Stimulated activated CD4-positive, alpha-beta T cell treated with anti-CD3 and anti-CD28 coated beads, Interleukin-4, amount 100 ng/mL, for 1 hour (primary cell): Measurements from ENCODE around the gene MAPK1.
"Not testable (repeated sequence)": the region's sequence is repeated elsewhere in the genome, so short reads cannot be mapped to it uniquely, and the experiment has no call there.

Experiments
- DNase-seq: peaks from one replicate; pipeline ENCODE4 v3.0.0-alpha.2; 2020

MAPK1 gene

DNA sequence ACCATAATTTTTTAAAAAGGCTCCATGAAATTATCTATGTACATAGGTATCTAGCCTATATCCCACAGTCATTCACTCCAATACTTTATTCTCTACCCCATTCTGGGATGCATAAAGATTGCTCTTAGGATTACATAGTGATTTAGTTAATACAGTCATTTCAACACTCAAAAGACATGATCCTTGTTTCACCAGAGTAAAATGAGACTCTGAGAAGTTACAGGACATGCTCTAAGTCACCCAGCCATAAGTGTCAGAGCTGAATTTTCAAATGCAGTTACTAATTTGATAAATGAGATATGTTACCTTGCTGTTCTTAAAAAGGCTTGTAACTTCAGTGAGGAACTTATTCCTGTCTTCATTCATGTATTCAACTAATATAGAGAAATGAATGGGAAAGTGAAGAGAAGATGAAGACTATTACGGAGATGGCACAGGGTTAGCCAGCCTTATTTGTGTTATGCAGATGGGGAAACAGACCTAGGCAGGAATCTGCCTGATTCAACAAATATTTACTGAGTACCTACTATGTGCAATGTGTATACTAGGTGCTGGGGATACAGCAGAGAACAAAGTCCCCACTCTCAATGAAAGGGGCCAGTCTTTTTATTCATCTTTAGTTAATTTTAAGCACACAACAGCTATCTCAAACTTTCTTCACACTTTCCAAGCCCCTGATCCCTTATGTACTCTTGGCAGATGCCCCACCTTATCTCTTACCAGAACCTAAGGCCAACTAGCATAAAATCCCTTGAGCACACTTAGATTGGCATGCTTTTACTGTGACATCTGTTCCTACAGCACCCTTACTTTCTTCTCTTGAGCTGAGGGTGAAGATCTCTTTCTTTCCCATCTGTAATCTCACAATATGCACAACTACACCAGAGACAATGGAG, 21.6 kb downstream of the MAPK1 start:
- DNase-seq: no peak

DNA sequence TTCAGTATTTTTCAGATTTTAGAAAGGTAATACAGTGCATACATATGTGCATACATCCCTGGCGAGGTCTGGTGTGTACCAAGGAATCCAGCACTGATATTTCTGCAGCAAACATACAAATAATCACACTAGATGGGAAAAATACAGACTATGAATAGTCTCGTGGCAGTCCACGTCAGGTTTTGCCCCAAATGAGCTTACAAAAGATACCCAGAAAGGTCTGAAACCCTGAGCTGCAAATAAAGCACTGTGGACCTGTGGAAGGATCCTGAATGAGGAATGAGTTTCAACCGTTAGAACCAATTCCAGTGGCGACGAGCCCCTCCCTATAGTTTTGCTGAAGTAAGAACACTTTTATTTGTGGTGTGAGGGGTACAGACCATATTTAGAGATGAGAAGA, 24.5 kb downstream of the MAPK1 start:
- DNase-seq: no peak

DNA sequence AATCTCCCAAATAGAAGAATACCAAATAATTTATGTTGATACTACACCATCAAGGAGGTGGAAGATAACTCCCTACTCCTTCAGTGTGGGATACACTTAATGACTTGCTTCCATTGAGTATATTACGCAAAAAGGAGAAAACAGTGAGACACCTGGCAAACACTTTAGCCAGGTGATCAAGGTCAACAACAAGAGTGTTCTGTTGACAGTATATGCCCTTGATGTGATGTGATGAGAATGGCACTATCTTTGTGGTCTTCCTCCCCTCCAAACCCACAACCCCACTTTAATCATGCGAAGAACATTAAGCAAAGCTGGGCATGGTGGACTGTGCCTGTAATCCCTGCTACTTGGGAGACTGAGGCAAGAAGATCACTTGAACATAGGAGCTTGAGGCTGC, 26.0 kb downstream of the MAPK1 start:
- DNase-seq: no peak

DNA sequence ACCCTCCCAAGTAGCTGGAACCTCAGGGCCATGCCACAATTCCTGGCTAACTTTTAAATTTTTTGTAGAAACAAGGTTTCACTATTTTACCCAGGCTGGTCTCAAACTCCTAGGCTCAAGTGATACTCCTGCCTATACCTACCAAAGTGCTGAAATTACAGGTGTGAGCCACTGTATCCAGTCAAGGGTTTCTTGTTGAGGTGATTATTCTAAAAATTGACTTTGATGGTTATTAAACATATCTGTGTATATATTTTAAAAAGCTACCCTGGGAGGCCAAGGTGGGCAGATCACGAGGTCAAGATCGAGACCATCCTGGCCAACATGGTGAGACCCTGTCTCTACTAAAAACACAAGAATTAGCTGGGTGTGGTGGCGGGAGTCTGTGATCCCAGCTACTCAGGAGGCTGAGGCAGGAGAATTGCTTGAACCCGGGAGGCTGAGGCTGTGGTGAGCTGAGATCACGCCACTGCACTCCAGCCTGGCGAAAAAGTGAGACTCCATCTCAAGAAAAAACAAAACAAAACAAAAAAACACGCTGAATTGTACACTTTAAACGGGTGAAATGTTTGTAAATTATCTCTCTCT, 27.1 kb downstream of the MAPK1 start:
- no peak for DNase-seq

DNA sequence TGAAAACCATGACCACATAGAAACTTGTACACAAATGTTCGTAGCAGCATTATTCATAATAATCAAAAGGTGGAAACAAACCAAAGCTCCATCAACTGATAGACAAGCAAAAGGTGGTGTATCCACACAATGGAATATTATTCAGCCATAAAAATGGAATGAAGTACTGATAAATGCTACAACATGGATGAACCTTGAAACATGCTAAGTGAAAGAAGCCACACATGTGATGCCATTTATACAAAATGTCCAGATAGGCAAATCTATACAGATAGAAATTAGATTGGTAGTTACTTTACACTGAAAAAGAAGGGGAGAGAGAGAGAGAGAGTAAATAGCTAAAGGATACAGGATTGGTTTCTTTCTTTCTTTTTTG, 27.7 kb downstream of the MAPK1 start:
- no peak for DNase-seq

DNA sequence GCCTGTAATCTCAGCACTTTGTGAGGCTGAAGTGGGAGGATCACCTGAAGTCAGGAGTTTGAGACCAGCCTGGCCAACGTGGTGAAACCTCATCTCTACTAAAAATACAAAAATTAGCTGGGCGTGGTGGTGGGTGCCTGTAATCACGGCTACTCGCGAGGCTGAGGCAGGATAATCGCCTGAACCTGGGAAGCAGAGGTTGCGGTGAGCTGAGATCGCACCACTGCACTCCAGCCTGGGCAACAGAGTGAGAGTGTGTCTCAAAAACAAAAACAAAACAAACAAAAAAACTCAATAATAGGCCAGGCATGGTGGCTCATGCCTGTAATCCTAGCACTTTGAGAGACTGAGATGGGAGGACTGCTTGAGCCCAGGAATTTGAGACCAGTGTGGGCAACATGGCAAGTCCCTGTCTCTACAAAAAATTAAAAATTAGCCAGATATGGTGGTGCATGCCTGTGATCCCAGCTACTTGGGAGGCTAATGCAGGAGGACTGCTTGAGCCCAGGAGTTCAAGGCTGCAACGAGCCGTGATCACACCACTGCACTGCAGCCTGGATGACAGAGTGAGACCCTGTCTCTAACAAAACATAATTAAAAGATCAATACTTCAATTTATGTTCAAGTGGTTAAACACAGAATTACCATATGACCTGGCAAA, 28.2 kb downstream of the MAPK1 start:
- not testable (repeated sequence) for DNase-seq

DNA sequence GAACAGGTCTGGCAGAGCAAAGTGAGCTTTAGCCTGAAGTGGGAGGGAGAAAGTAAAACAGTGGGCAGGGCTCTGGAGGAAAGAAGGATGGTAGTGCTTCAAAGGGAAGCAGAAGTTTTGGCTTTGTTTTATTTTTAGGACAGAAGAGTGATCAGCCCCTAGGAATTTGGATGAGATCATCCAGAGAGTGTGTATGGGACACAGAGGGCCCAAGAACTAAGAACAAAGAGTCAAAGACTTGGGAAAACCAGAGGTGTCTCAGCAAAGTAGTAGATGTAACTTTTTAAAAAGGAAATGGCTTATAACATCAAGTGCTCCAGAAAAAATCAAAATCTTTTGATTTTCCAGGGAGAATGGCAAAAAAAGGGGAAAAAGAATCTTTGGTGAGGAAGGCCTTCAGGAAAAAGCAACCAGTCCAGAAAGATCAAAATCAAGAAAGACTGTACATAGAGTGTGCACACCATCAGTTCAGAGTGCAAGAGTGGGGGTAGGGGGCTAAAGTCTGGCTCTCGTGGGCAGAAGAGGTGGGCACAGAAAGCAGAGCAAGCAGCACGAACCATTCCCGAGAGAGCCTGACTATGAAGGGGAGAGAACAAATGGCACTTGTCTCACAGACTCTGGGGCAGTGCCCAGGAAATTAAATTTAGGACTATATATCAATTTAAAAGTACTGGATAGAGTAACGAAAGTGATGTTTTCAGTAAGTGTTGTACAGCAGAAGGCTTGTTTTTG, 30.0 kb downstream of the MAPK1 start:
- DNase-seq: no peak

DNA sequence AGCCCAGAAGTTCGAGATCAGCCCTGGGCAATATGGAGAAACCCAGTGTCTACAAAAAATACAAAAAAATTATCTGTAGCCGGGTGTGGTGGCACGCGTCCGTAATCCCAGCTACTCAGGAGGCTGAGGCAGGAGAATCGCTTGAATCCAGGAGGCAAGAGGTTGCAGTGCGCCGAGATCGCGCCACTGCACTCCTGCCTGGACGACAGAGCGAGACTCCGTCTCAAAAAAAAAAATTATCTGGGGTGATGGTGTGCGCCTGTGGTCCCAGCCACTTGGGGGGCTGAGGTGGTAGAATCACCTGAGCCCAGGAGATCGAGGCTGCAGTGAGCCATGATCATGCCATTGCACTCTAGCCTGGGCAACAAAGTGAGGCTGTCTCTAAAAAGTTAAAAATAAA, 31.0 kb downstream of the MAPK1 start:
- not testable (repeated sequence) for DNase-seq

DNA sequence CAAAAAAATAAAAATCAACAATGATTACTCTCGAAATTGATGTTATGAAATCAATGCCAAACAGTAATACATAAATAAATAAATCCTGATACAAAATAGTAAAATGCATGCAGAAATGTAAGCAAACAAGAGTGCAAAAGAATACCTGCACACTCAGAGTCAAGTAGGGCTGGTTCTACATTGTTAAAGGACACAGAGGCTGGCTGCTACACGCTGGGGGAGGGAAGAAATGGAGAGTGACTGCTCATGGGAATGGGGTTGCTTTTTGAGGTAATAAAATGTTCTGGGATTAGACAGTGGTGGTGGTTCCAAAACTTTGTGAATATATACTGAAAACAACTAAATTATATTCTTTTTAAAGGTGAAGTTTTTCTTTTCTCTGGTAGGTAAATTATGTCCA, 32.1 kb downstream of the MAPK1 start:
- no peak for DNase-seq

DNA sequence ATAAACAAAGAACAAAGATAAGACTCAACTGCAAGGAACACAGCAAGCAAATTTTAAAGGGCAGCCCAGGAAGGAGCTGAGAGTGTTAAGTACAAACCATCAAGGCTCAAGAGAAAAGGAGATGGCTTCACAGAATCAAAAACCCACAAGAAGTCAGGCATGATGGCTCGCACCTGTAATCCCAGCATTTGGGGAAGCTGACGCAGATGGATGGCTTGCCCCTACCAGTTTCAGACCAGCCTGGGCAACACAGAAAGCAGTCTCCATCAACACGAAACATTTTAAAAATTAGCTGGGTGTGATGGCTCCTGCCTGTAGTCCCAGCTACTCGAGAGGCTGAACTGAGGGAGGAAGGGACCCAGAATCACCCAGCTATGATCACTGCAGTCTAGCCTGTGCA, 32.6 kb downstream of the MAPK1 start:
- no peak for DNase-seq

DNA sequence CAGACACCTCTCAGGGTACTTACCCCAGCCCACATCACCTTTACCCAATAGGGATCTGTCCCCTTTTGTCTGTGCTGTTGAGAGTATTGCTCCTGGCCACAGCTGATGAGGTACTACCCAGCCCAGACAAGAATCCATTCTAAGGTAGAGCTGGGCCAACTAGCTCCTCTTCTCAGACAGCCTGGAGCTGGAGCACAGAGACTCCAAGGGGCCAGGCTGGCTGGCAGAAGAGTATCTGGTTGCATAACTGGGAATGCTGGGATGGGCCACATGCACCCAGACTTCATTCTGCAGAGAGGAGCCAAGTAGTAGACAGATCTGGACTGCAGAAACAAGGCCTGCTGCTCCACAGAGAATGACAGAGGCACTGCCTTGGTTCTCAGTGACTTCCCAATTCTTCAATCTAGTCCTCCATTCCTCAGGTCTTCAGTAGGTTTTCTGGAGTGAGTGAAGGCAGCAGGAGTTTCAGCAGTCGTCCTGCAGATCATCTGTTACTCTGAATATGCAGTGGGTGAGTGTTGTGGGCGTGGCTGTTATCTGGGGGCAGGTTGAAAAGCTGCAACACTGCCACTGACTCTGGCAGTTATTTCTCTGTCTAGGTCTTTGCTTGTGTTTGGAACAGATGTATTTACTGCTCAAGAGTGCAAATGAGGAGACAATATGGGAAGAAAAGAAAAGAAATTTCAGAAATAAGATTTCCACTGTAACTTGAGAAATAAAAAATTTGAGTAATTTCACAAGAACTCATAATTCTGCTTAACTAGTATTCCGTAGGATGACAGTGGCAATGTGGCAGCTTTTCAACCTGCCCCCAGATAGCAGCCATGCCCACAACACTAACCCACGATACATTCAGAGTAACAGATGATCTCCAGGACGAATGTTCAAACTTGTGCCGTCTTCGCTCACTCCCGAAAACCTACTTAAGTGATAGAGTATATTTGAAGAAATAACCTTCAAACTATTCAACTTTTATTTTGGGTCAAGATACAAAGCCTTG, 34.9 kb downstream of the MAPK1 start:
- DNase-seq: no peak

DNA sequence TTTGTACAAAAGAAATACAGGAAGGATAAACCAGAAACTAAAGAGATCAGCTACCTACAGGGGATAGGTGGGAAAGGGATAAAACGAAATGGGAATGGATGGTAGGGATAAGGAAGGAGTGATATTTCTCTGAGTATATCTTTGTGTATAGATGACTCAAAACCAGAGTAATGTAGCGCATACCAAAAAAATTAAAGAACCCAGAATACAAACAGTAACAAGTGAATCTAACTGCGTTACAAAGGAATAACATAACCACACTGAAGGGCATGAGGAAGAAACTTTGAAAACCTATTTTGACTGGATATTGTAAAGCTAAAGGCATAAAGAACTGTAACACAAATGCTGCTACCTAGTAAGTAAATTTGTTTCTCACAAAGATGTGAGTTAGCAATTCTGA, 37.9 kb downstream of the MAPK1 start:
- no peak for DNase-seq

DNA sequence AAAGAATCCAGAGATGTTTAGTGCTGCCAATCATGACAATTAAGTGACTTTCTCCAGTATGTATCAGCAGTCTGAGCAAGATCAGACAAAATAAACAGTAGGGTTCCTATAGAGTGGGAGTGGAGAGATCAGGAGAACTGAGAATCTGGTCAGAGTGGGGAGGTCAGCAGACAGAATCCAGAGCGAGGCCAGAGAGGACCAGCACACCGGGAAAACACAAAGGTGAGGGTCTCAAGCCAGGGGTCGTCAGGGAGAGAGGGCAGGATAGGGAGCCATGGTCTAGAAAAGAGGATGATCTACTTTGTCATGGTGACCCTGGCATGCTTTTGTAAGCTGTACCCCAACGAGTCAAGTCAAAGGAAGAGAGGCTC, 39.2 kb downstream of the MAPK1 start:
- no peak for DNase-seq

DNA sequence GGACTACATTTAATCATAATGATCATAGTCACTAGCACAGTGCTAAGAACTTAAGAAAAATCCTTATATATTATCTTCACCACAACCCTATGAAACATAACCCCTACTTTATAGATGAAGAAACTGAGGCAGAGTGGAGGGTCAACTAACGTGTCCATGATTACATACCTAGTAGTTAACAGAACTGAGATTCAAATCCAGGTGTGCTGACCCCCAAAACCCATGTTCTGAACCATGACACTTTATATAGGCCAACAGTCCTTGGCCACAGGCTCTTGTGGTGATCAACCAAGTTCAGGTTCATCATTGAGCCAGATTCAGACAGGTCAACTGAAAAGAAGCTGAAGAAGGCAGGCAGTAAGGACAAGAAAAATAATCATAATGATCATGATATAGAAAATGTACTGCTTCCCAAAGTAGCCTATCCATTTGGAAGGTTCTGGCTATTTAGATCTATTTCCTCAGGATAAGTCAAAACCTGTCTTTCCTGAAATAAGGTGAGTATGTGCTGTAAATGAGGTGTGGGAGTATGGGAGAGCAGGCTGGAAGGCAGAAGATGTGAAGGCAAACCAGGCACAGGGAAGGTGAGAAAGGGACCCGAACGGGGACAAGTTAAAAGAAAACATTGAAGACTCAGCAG, 39.7 kb downstream of the MAPK1 start:
- DNase-seq: no peak

DNA sequence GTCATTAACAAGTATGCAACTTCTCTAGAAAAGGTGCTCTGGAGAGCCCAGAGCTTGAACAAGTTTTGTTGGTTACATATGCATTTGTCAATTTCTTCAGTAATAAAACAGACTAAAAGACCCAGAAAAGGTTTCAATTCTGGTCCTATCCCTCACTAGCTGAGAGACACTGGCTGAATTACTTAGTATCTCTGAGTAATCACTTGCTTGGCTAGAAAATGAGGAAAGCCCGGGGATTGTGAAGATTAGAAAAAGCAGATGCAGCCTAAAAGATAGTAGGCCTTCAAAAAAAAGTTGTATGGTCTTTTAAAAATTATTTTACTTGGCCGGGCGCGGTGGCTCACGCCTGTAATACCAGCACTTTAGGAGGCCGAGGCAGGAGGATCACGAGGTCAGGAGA, 41.2 kb downstream of the MAPK1 start:
- DNase-seq: no peak

DNA sequence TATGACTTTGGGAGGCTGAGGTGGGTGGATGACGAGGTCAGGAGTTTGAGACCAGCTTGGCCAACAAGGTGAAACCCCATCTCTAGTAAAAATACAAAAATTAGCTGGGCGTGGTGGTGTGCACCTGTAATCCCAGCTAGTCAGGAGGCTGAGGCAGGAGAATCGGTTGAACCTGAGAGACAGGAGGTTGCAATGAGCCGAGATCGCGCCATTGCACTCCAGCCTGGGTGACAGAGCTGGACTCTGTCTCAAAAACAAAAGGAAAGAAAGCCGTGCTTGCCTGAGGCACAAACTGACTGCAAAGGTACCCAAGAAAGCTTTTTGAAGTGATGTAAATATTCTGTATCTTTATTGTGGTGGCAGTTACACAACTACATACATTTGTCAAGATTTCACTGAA, 42.5 kb downstream of the MAPK1 start:
- not testable (repeated sequence) for DNase-seq

DNA sequence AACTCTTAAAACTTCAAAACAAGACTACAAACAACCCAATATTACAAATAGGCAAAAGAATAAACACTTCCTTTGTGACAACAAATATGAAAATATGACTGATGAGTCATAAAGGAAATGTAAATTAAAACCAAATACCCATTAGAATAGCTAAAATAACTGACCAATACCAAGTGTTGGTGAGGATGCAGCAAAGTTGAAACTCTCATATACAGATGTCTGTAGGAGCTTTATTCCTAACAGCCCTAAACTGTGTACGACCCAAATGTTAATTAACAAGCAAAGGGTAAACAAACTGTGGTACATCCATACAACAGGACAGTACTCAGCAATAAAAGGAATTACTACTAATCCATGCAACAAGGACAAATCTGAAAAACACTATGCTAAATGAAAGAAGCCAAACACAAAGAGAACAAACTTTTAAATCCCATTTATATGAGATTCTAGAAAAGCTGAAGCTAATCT, 43.0 kb downstream of the MAPK1 start:
- no peak for DNase-seq

DNA sequence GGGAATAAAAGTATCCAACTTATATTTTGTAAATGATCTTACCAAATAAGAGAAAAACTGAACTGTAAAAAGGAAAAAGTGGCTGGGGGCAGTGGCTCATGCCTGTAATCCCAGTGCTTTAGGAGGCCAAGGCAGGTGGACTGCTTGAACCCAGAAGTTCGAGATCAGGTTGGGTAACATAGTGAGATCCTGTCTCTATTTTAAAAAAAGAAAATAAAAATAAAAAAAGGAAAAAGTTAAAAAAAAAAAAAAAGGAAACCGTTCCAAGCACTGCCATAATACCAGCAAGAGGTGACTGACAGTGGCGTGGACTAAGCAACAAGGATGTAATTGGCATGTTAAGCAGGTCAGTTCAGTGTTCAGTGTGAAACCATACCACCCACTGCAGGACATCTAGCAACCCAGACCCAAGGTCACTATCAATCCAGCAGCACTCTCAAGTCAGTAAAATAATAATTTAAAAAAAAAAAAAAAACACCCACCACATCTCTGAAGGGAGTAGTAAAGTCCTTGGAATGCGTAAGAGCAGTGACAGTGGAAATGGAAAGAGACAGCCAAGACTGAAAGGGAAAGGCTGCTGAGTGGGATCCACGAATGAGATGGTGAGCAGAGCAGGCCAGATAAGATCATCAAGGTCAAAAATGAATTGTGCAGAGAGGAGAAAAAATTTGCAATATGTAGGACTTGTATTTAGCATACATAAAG, 43.6 kb downstream of the MAPK1 start:
- DNase-seq: no peak

DNA sequence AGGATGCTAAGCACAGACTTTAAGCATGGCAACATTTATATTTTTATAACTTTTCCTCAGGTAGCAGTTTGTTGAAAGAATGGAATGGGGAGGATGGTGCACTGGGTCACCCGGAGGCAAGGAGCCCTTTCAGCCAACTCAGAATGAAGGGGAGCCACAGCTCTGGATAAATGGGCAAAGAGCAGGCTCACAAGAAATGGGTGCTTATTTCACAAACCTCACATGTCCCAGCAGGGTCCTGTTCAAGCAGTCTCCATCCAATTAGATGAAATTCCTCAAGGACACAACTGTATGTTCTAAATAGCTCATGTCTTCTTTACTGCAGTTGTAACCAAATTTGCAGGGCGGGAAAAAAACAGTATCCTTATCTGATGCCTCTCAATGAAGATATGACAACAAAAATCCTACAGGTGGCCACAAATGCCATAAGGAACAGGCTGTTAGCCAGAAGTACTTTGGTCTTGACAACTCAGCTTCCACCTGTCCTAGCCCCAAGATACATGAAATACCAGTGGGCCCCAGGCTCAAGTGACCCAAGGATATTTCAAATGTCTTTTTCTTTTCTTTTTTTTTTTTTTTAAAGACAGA, 48.2 kb downstream of the MAPK1 start:
- DNase-seq: no peak

DNA sequence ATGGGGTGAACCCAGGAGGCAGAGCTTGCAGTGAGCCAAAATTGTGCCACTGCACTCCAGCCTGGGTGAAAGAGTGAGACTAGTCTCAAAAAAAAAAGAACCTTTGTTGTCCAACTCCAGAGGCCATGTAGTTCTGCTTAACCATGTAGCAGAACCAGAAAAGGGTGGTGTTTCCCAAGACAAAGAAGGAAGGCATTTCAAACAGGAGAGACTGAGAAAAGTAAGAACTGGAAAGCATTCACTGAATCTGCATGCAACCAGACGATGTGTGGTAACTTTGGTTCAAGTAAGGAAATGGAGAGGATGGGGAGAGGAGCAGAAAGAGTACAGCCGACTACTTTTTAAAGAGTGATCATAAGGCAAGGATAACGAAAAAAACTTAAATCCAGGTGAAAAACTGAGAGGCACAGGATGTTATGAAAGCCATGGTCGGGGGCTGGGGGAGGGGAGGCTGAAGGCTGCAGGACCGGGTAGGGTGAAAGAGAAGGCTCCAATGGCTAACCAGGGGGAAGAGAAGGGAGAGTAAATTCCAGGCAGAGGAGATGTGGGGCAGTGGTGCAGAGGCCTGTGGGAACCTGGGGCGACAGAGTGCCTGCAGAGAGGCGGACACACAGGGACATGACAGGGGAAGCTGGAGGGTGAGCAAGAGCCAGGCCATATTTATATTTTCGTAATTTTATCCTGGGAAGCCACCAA, 48.8 kb downstream of the MAPK1 start:
- DNase-seq: no peak
